GM11168 (cell line): ENCODE data around the gene CDK5.

Experiments used
- in situ Hi-C: fragments of 300-500 bp; cut with MboI; formaldehyde crosslinking; loops from one replicate; pipeline ENCODE4 v1.12.0; 2022; ENCODE audit warnings: low sequenced_read_pairs; ENCODE audit not compliant: unreplicated experiment

The CDK5 gene

DNA sequence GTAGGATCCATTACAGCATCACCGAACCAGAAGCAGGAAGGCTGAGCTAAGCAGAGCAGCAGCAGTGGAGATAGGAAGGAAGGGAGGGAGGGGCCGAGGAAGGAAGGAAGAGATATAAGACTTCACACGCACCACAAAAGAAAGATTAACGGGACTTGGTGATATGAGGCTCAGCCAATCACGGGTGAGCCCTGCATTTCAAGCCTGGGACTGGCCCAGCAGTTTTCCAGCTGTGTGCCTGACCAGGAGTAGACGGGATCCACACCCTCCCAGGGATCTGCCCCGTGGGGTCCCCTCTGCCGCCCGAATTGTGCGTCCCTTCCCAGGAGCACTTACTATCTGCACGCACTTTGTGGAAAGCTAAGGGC, 49.6 kb downstream of the CDK5 start:
- in situ Hi-C loops, result no loop called here

DNA sequence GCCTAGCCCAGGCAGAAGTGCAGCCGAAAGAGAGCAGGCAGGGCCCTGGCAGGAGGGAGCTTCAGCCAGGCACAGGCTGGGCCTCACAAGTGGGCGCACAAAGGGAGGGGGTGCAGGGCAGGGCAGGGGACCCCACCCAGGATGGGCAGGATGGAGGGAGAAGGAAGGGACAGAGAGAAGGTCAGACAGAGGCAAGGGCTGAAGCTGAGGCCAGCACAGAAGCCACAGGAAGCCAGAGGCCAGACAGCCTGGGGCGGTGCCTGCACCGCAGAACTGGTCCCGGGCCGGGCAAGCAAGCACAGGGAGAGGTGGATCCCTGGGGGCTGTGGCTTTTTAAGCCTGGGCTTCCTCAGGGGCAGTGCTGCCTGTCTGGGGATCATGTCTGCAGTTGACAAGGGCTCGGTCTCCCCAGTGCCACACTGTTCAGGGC, 50.2 kb downstream of the CDK5 start:
- in situ Hi-C loops, result no loop called here

DNA sequence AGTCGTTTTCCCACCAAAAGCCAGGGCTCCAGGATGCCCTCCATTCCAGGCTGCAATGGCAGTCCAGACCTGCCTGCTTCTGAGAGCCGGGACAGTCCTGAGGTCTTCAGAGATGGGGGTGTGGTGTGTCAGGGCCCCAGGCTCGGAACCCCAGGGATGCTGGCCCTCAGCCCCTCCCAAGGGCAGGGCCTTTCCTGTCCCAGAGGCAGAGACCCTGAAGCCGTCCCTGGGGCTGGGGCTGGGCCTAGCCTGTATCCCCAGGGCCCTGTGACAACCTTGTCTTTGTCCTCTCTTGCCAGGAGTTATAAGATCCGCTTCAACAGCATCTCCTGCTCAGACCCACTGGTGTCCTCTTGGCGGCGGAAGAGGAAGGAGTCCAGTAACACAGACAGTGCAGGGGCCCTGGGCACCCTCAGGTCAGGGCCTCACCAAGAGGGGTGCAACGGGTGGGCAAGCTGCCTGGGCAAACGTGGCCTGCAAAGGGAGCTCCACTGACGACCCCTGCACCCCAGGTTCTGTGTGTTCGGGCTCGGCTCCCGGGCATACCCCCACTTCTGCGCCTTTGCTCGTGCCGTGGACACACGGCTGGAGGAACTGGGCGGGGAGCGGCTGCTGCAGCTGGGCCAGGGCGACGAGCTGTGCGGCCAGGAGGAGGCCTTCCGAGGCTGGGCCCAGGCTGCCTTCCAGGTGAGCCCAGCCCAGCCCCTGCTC, 51.0 kb downstream of the CDK5 start:
- in situ Hi-C loops, result no loop called here

DNA sequence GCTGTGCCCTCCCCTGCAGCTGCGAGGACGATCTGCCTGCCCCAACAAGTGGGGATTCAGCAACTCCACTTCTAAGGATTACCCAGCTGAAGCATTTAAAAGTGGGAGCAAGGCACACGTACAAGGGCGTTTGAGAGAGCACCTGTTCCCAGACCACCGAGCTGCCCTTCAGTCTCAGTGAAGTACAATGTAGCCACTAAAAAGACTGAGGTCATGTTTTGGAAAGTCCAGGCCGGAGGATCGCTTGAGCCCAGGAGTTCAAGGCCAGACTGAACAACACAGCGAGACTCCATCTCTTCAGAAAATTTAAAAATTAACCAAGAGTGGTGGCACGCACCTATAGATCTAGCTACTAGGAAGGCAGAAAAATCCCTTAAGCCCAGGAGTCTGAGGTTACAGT, 52.1 kb downstream of the CDK5 start:
- in situ Hi-C loops, result no loop called here
